ENCODE measurements around the gene FHOD3.
"Not testable (repeated sequence)": the region's sequence is repeated elsewhere in the genome, so short reads cannot be mapped to it uniquely, and the experiment has no call there.

The FHOD3 gene

GRCh38 chr18:36350251-36350651 is 52.7 kb downstream of the FHOD3 start:
- DNase-seq (ENCODE audit: low read depth in 2 of 2): no peak

- DNase-seq (ENCODE audit: low read depth in 2 of 2): no peak
Measured at GRCh38 chr18:36350839-36351469, 53.4 kb downstream of the FHOD3 start.

- DNase-seq (ENCODE audit: low read depth in 2 of 2): no peak
Measured at GRCh38 chr18:36352384-36352783, 54.9 kb downstream of the FHOD3 start.

GRCh38 chr18:36354989-36355388 is 57.5 kb downstream of the FHOD3 start:
- DNase-seq (ENCODE audit: low read depth in 2 of 2): no peak

GRCh38 chr18:36355511-36355910 is 58.0 kb downstream of the FHOD3 start:
- no peak for DNase-seq (ENCODE audit: low read depth in 2 of 2)

- not testable (repeated sequence) for DNase-seq (ENCODE audit: low read depth in 2 of 2)
Measured at GRCh38 chr18:36356741-36357140, 59.2 kb downstream of the FHOD3 start.

- DNase-seq (ENCODE audit: low read depth in 2 of 2): no peak
Measured at GRCh38 chr18:36358141-36358540, 60.6 kb downstream of the FHOD3 start.

- no peak for DNase-seq (ENCODE audit: low read depth in 2 of 2)
Measured at GRCh38 chr18:36360256-36360909, 62.9 kb downstream of the FHOD3 start.

- DNase-seq (ENCODE audit: low read depth in 2 of 2): no peak
Measured at GRCh38 chr18:36364911-36365624, 67.6 kb downstream of the FHOD3 start.

GRCh38 chr18:36365836-36366775 is 68.6 kb downstream of the FHOD3 start:
- DNase-seq (ENCODE audit: low read depth in 2 of 2): no peak

GRCh38 chr18:36366994-36367839 is 69.7 kb downstream of the FHOD3 start:
- DNase-seq (ENCODE audit: low read depth in 2 of 2): no peak

GRCh38 chr18:36368889-36369288 is 71.4 kb downstream of the FHOD3 start:
- DNase-seq (ENCODE audit: low read depth in 2 of 2): no peak

GRCh38 chr18:36372903-36373311 is 75.4 kb downstream of the FHOD3 start:
- DNase-seq (ENCODE audit: low read depth in 2 of 2): no peak

- DNase-seq (ENCODE audit: low read depth in 2 of 2): no peak
Measured at GRCh38 chr18:36374262-36374661, 76.7 kb downstream of the FHOD3 start.

GRCh38 chr18:36375118-36375517 is 77.6 kb downstream of the FHOD3 start:
- no peak for DNase-seq (ENCODE audit: low read depth in 2 of 2)

GRCh38 chr18:36376361-36376760 is 78.8 kb downstream of the FHOD3 start:
- DNase-seq (ENCODE audit: low read depth in 2 of 2): no peak

- no peak for DNase-seq (ENCODE audit: low read depth in 2 of 2)
Measured at GRCh38 chr18:36377626-36378025, 80.1 kb downstream of the FHOD3 start.

GRCh38 chr18:36378205-36378604 is 80.7 kb downstream of the FHOD3 start:
- DNase-seq (ENCODE audit: low read depth in 2 of 2): no peak

GRCh38 chr18:36379435-36379984 is 82.0 kb downstream of the FHOD3 start:
- no peak for DNase-seq (ENCODE audit: low read depth in 2 of 2)

GRCh38 chr18:36380173-36380827 is 82.8 kb downstream of the FHOD3 start:
- DNase-seq (ENCODE audit: low read depth in 2 of 2): no peak

Measured in stimulated activated CD8-positive, alpha-beta memory T cell treated with anti-CD3 and anti-CD28 coated beads, Interleukin-7, amount 100 ng/mL, for 4 hours (primary cell).